Transverse colon (tissue), 4 donors: ENCODE measurements around the gene CDKN1A. TPM values are rescaled to one million over a fixed set of nuclear protein-coding genes. Genes with fewer than 3 reads are reported as not detected.
"Not testable (repeated sequence)": the region's sequence is repeated elsewhere in the genome, so short reads cannot be mapped to it uniquely, and the experiment has no call there.

Experiments used
- DNase-seq: peaks from one replicate; pipeline ENCODE4 v3.0.0-alpha.2; 2019
- H3K27ac ChIP-seq, 4 donors: fragments of 200-600 bp; sonication (generic); 2 replicates each; pipeline ENCODE4 v1.5.1; 2016 to 2018; ENCODE audit warnings: inconsistent platforms in 4 of 4
- H3K27me3 ChIP-seq: fragments of 200-600 bp; sonication (generic); 2 replicates; pipeline ENCODE4 v1.5.1; 2017; ENCODE audit warnings: inconsistent platforms
- H3K36me3 ChIP-seq, 4 donors: fragments of 200-600 bp; sonication (generic); 2 replicates each; pipeline ENCODE4 v1.5.1; 2017 to 2019; ENCODE audit warnings: inconsistent platforms in 4 of 4
- H3K4me1 ChIP-seq, 4 donors: fragments of 200-600 bp; sonication (generic); 2 replicates each; pipeline ENCODE4 v1.5.1; 2017 to 2020; ENCODE audit warnings: inconsistent platforms in 4 of 4
- H3K4me3 ChIP-seq, 4 donors: fragments of 200-600 bp; sonication (generic); 1 replicate in 1 of 4; 2 replicates in 3 of 4; pipeline versions ENCODE4 v1.5.1 to v1.6.1; 2017 to 2019; ENCODE audit warnings: inconsistent platforms in 4 of 4
- H3K9me3 ChIP-seq, 2 donors: fragments of 200-600 bp; sonication (generic); 2 replicates each; pipeline ENCODE4 v1.5.1; 2017 to 2019; ENCODE audit warnings: inconsistent platforms in 2 of 2
- CTCF ChIP-seq, 5 experiments: fragments of 200-600 bp in 3 of 5; fragments of 450-650 bp in 2 of 5; sonication (generic) in 3 of 5; IDR thresholded peaks; 1 replicate in 2 of 5; 2 replicates in 3 of 5; pipeline ENCODE4 v1.5.1; 2016 to 2017; ENCODE audit warnings: antibody characterized with exemption in 5 of 5, inconsistent platforms in 3 of 5, mild to moderate bottlenecking in 2 of 5, moderate library complexity in 1 of 5
- EP300 ChIP-seq: sonication (generic); formaldehyde crosslinking; IDR thresholded peaks from one replicate; pipeline ENCODE4 v1.6.1; 2017; ENCODE audit warnings: antibody characterized with exemption, low read depth
- POLR2A ChIP-seq: fragments of 450-650 bp; IDR thresholded peaks from one replicate; pipeline ENCODE4 v1.6.1; 2016; ENCODE audit warnings: antibody characterized with exemption, mild to moderate bottlenecking, moderate library complexity
- POLR2AphosphoS5 ChIP-seq, 3 donors: sonication (generic); formaldehyde crosslinking; IDR thresholded peaks; one replicate each; pipeline ENCODE4 v1.6.1; 2016; ENCODE audit warnings: antibody characterized with exemption in 3 of 3
- WGBS, 2 donors: methylation state at CpG; one replicate each; pipeline ENCODE4 v1.1.5; 2018; ENCODE audit warnings: low coverage in 1 of 2; 5-methylcytosine and 5-hydroxymethylcytosine counted together
- in situ Hi-C, 4 donors: fragments of 200-750 bp; cut with MboI; loops; one replicate each; pipeline versions ENCODE4 v1.15.0 to v1.15.1; 2017; ENCODE audit warnings: low sequenced_read_pairs in 3 of 4, low pct_ligation_motif_present in 1 of 4, low pct_unique_long_range_greater_than_20kb in 1 of 4
- intact Hi-C: fragments of 100-400 bp; cut with DNase I; formaldehyde crosslinking; loops from one replicate; pipeline ENCODE4 v1.15.1; 2023; ENCODE audit warnings: low total_unique reads
- total RNA-seq, 4 donors: library from RNA; depleted of rRNA; stranded (reverse); fragments of >200 nt; gene quantifications; one replicate each; pipeline ENCODE4 v1.1.0, GENCODE V29; 2016

The CDKN1A gene
- total RNA-seq, 4 donors from 2014 or later = 34.6 to 613 (median 264) TPM

GRCh38 chr6:36651659-36652379, 26.7 kb upstream of the CDKN1A start:
- Histone ChIP-seq H3K4me3 (no peak overlapping the region), H3K27me3 (no peaks in the 10 kb centered on the region), H3K4me1 (peaks cover 7 to 33% (median 13%) of the 10 kb centered on the region in 4 donors), H3K36me3 (no peaks in the 10 kb centered on the region), H3K27ac (peak overlapping the region; percentile 41 to 67 (median 52)), H3K9me3 (no peaks in the 10 kb centered on the region)
- in situ Hi-C loops (no loop called here), intact Hi-C loops (no loop called here)
- 61 to 67% methylated on average over 3 to 11 of the region's 11 CpGs for WGBS, 2 donors
- no peak for DNase-seq
- TF ChIP-seq POLR2A = no peak
- TF ChIP-seq EP300 = no peak
- TF ChIP-seq CTCF (IDR thresholded peaks at IDR 0.05) = no peak
- TF ChIP-seq POLR2AphosphoS5 (IDR thresholded peaks at IDR 0.05) = no peak

GRCh38 chr6:36654469-36654868, 24.0 kb upstream of the CDKN1A start:
- in situ Hi-C loops, H3K27me3 ChIP-seq, intact Hi-C loops, H3K36me3 ChIP-seq, H3K4me3 ChIP-seq, DNase-seq, H3K9me3 ChIP-seq, H3K27ac ChIP-seq: not testable (repeated sequence)
- H3K4me1 ChIP-seq = peaks cover 7 to 39% (median 13%) of the 10 kb centered on the region in 4 donors
- WGBS, 2 donors = 87% methylated on average over 5 of the region's 5 CpGs; no CpG with 5 or more reads in 1 of the 2 donors

GRCh38 chr6:36655085-36655724, 23.3 kb upstream of the CDKN1A start:
- Histone ChIP-seq H3K27me3 (no peaks in the 10 kb centered on the region), H3K4me1 (peaks cover 7 to 34% (median 11%) of the 10 kb centered on the region in 4 donors), H3K27ac (no peak overlapping the region), H3K36me3 (no peaks in the 10 kb centered on the region), H3K4me3 (no peak overlapping the region), H3K9me3 (no peaks in the 10 kb centered on the region)
- TF ChIP-seq POLR2A = no peak
- no peak for TF ChIP-seq CTCF (IDR thresholded peaks at IDR 0.05)
- TF ChIP-seq EP300 = no peak
- TF ChIP-seq POLR2AphosphoS5 (IDR thresholded peaks at IDR 0.05) = no peak
- DNase-seq = no peak
- in situ Hi-C loops (no loop called here), intact Hi-C loops (no loop called here)
- WGBS, 2 donors = 84 to 97% methylated on average over 3 to 6 of the region's 6 CpGs

GRCh38 chr6:36656441-36656840, 22.1 kb upstream of the CDKN1A start:
- no peaks in the 10 kb centered on the region for H3K27me3 ChIP-seq
- WGBS, 2 donors = 69 to 100% methylated on average over 2 to 5 of the region's 5 CpGs
- no peak for DNase-seq
- in situ Hi-C loops = no loop called here
- H3K36me3 ChIP-seq = no peaks in the 10 kb centered on the region
- no peak overlapping the region for H3K4me3 ChIP-seq
- H3K9me3 ChIP-seq = no peaks in the 10 kb centered on the region
- H3K27ac ChIP-seq = no peak overlapping the region
- peaks cover under 1 to 30% (median 7%) of the 10 kb centered on the region in 4 donors for H3K4me1 ChIP-seq
- no peak for TF ChIP-seq EP300
- TF ChIP-seq POLR2AphosphoS5 (IDR thresholded peaks at IDR 0.05) = no peak
- intact Hi-C loops = no loop called here

GRCh38 chr6:36657271-36657670, 21.2 kb upstream of the CDKN1A start:
- Histone ChIP-seq H3K4me3 (no peak overlapping the region), H3K27me3 (no peaks in the 10 kb centered on the region), H3K27ac (peak overlapping the region in 3 of 4 donors; percentile 33 to 66 (median 42)), H3K4me1 (peaks cover 0 to 25% (median 6%) of the 10 kb centered on the region in 4 donors), H3K36me3 (no peaks in the 10 kb centered on the region), H3K9me3 (no peaks in the 10 kb centered on the region)
- in situ Hi-C loops = no loop called here
- peak in 2 of 5 experiments; percentile 7 to 13 for TF ChIP-seq CTCF (IDR thresholded peaks at IDR 0.05)
- TF ChIP-seq POLR2A = no peak
- no peak for TF ChIP-seq EP300
- DNase-seq = no peak
- intact Hi-C loops = no loop called here
- WGBS, 2 donors = 90% methylated on average over 1 of the region's 1 CpG; no CpG with 5 or more reads in 1 of the 2 donors
